ENCODE measurements around the gene SORBS1.

The SORBS1 gene

DNA sequence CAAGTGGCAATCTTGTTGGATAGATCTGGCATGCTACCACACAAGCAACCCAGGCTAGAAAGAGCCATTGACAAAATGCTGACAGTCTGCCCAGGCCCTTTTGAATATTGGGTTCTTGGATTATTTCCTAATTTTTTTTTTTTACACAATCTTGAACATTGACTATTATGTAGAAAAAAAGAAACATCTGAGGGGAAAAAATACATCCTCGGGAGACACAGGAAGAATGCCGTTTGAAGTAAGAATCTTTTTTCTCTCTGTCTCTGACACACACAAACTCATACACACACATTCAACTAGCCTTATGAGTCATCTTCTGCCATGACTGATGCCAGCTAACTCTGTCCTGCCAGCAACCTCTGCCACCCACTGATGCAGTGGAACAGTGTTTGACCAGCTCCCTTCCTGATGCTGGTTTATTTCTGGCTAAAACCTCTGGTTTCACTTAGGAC is 47.2 kb downstream of the SORBS1 start:
- DNase-seq (ENCODE audit: low read depth): no peak

DNA sequence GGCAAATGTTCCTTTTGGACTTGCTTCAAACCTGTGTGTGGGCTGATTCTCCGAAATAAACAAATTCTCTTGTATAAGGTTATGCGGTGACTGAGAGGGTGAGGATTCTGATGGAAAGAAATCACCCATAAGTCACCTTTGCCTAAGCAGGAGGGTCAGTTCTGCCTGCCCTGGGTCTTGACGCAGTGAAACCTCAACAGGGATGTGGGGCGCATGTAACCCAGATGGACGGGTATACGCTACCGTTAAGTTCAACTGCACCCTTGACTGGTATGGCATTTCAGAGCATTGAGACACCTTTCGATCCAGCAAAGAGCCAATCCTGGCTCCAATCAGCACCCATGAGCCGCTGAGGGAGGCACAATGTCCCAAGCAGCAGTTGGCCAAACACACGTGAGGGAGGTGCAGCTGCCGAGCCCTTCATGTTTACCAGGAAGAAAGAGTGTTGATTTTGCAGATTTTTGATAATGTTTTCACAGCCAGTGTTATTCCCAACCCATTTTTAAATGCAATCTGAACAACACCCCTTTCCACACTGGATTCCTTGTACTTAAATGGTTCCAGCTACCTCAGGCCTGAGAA is 48.1 kb downstream of the SORBS1 start:
- DNase-seq (ENCODE audit: low read depth): no peak

DNA sequence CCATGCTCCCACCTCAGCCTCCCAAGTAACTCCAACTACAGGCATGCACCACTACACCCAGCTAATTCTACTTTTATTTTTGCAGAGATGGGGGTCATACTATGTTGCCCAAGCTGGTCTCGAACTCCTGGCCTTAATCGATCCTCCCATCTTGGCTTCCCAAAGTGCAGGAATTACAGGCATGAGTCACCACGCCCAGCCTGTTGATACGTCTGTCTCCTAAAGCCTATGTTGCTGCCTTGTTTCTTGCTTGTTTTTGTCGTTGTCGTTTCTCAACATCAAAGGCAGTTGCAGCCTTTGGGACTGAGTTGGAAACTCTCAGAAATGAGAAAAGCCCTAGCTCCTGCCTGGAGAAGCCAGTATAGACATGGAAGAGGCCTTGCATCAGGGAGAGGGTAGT is 49.9 kb downstream of the SORBS1 start:
- DNase-seq (ENCODE audit: low read depth): no peak

DNA sequence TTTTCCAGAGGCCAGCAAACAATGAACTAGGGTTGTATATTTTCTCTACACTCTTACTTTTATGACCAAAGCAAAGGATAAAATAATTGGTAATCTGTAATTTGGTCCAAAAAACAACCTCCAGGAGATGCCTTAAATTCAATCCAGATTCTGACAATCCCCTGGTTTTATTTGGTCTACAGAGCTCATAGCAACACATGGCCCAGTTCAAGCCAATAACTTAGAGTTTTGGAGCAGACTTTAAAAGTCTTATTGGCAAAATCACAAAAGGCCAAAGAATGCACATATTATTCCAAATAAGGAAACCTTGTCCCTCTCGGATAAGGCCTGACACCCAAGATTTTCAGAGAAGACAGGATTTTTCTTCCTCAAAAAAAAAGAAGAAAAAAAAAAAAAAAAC is 51.9 kb downstream of the SORBS1 start:
- no peak for DNase-seq (ENCODE audit: low read depth)

DNA sequence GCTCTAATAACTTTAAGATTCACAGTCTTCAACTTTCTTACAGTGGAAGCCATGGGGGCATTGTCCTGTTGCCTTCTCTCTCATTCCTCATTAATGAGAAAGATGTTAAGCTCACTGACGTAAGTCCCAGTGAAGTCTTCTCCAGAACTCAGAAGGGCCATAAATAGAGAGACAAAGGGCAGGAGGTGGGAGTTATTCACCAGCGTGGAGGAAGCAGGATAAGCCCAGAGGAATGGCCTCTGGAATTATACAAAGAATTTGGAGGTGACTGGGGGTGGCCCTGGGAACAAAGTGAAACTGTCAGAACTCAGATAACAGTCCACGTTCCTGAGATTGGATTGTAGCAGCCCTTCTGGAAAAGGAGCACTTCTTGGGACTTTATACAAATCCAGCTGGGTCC is 52.4 kb downstream of the SORBS1 start:
- no peak for DNase-seq (ENCODE audit: low read depth)

DNA sequence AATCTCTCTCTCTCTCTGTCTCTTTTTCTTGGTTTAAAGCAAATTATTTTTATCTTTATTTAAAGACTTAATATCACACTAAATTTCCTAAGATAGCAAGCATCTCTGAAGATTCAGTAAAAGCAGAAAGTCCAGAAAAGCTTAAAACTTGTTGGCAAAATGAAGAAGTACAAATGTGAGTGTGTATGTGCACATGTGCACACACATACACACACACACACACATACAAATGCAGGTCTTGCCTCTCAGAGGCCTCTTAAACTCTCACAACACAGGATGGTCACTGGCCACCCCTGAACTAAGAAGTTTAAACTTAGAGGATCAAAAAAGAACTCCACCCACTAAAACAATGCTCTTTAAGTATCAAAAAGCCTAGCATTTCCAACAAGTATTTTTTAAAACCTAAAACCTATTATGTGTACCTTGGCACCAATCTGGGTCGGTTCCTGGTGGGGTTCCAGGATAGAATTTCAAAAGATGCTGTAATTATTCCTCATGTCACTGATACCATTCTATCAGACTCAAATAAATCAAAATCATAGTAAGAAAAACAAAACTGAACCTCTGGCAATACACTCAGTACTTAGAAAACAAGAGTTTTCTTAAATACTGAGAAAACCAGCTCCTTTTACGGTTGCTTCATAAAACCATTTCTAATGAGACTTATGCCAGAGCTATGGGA is 55.0 kb downstream of the SORBS1 start:
- DNase-seq (ENCODE audit: low read depth): no peak

DNA sequence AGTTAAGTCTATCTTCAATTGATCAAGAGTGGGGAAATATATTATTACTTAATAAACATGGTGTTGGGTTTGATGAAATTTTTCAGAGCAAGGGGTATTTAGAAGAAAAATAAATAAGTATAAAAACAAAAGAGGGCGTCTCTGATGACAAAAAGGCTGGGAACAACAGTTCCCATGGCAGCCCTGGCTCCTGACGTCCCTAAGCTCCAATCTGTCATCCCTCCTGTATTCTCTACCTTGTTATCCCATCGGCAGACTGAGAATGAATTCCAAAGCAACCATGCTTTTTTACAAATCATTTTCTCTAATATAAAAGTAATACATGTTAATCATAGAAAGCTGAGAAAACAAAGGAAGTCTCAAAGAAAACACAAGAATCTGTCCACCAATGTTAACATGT is 55.5 kb downstream of the SORBS1 start:
- DNase-seq (ENCODE audit: low read depth): no peak

DNA sequence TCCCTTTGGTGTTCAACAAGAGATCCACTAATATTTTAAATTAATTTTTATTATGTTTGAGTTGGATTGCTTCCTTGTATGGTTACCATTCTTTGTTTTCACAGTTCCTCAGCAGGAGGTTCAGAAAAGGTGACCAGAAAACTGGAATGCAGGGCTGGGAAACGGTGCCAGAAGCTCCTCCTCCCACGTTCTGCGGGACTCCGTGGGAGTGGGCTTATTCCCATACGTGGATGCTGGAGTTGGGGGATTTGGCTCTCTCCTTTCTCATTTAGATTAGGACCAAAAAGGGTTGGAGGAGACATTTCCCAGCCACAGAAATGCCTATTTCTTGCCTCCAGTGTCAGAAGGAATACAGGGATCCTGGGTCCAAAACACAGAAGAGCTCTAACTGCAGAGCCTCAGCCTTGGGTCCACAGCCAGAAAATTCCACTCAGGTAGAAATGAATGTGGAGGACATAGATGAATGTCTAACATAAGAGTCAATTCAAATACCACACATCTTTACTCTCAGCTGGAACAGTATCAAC is 56.0 kb downstream of the SORBS1 start:
- DNase-seq (ENCODE audit: low read depth): no peak

DNA sequence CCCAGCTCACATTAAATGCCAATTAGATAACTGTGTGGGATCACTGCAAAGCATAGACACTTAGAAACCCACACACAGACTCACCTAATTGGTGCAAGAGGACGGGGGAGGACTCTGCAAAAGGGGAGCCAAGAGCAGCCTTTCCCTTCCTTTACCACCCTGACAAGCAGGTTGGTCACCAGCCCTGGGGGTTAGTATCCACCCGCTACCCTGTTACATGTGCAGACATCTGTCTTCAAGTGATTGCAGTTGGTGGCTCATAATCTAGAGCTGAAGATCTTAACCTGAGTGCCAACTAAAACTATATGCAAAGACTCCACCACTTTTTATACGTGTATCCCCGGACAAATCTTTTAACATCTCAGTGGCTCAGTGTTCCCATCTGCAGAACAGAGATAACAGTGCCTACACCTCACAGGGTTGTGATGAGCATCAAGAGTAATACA is 56.9 kb downstream of the SORBS1 start:
- no peak for DNase-seq (ENCODE audit: low read depth)

DNA sequence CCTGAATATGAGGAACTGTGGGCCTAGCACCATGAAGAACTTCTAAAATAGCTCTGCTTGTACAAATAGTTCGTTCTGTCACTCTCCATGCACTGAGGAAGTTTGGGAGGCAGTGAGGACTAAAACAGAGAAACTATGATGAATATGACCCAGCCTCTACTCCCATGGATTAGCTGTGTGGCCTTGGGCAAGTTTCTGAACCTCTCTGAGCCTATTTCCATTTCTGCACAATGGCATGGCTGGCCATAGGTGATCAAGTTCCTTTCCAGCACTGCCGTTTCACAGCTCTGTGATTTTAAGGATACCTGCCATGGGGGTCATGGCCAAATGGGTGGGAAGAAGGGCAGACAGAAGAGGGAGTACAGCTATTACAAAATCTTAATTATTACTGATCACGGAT is 57.6 kb downstream of the SORBS1 start:
- DNase-seq (ENCODE audit: low read depth): no peak

DNA sequence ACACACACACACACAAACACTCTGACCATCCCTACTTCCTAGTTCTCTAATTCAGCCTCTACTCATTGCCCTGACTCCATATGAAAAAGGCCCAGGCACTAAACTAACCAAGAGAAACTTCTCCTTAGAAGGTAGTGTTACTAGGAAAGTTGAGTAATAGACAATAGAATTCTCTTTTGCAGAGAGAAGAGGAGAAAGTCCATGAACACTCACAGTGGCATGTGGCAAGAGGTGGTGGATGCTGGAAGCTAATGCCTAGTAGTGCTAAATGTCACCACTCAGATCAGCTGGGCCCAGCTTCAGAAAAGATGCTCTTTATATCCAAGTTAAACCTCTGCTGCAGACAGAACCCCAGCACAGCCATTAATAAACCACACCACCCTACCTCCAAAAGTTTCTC is 58.2 kb downstream of the SORBS1 start:
- DNase-seq (ENCODE audit: low read depth): no peak

DNA sequence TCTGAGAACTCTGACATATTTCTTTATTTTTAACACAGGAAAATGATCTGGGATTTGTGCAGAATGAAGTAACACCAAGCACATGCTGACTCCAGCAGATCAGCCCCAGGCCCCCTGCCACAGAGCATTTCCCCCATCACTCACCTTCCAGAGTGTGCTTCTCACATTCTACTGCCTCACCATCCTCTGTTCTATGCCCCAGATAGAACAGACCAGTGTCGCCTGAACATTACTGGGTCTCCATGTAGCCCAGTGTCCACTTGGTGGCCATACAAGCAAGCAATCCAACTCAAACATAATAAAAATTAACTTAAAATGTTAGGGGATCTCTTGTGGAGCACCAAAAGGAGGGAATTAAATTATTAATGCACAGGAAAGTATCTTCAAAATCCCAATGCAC is 58.8 kb downstream of the SORBS1 start:
- DNase-seq (ENCODE audit: low read depth): no peak

DNA sequence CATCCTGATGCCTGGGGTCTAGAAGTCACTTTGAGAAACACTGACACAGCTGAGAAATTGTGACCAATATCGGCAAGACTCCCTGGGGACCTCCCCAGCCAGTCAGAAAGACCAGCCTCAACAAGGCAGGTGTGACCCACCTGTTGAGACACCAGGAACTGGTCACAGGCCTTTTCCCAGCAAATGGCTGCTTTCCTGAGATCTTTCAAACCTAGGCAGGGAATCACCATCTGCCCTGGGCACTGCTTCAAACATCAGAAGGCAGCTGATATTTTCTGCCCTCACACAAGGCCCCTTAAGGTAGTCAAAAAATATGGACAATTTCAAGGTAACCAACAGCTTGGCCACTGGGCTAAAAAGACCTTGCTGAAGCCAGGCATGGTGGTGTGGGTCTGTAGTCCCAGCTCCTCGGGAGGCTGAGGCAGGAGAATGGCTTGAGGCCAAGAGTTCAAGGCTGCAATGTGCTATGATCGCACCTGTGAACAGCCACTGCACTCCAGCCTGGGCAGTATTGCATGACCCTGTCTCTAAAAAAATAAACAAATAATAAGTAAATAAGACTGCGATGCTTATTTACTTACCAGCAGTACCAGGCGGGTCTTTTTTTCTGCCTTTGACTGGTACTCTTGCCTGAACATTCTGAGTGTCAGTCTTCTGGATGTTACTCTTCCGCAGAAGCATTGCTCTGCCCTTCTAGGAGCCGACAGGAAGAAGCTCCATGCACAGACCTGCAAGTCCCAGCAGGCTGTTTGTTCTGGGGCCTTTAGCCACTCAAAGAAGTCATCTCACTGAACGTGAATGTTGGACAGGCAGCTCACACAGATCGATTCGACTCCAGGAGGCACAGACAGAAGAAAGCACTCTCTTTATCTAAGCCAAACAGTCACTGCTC is 59.7 kb downstream of the SORBS1 start:
- DNase-seq (ENCODE audit: low read depth): no peak

DNA sequence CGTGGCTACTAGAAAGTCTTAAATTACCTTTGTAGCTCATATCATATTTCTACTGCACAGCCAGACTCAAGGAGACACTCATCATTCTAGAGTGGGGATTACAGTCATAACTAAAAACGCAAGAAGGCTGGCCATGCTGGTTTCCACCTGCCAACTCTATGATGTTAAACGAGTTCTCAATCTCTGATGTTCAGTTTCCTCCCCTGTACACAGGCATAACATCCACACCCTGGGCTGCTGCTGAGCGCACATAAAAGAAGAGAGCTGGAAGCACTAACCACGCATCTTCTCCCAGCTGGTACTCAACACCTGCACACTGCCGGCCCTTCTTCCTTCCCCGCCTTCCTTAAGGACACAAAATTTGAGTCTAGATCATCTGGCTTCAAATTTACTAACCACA is 60.5 kb downstream of the SORBS1 start:
- DNase-seq (ENCODE audit: low read depth): no peak

DNA sequence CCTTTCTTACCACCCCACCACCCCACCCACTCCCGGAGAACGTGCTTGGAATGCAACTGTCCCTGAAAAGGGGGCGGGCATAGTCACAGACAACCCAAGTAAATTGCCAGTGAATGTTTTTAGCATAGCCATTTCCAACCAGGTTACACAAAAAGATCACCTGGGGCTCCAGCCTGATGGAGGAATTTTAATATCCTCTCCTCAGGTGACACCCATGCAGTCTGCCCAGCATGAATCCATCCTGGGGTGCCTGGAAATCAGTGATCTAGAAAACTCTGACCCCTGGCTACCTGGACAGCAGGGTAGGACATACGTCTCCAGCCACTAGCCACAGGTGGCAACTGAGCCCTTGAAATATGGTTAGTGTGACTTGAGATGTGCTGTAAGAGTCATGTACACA is 61.1 kb downstream of the SORBS1 start:
- no peak for DNase-seq (ENCODE audit: low read depth)

DNA sequence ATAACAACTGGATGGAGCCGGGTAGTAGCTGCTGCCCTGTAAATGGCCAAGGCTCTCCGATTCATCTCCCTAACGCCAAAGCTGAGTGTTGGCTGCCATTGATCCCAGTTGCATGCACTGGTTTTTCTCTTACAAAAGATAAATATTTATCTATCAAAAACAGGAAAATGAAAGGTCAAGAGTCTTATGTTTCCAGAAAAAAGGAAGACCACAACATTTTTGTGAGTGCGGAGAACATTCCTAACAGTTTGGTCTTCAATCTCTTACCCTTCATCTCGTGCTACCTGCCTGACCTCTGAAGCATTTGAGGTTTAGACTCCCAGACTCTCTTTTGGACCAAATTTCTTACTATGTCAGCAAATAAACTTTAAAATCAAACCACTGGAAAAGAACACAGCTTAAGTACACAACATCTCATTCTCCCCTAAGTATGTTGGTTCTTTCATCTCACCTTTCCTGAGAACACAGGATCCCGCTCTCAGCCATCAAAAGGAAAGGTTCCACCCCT is 61.6 kb downstream of the SORBS1 start:
- DNase-seq (ENCODE audit: low read depth): no peak

DNA sequence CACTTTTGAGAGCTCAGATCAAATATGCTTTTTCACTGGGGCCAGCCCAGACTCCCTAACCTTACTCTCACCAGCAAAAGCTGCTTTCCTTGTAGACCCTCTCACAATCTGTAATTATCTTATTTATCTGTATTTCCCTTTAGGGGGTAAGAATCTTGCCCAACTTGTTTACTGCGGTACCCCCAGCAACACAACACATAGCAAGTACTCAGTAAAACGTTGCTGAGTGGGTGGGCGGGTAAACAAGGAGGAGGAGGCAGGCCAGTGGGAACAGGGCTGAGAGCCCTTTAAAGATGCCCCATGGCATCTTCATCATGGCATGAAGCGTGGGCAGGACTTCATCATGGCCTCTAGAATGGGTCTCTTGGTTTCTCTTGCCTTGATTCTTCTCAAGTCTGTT is 64.2 kb downstream of the SORBS1 start:
- no peak for DNase-seq (ENCODE audit: low read depth)

DNA sequence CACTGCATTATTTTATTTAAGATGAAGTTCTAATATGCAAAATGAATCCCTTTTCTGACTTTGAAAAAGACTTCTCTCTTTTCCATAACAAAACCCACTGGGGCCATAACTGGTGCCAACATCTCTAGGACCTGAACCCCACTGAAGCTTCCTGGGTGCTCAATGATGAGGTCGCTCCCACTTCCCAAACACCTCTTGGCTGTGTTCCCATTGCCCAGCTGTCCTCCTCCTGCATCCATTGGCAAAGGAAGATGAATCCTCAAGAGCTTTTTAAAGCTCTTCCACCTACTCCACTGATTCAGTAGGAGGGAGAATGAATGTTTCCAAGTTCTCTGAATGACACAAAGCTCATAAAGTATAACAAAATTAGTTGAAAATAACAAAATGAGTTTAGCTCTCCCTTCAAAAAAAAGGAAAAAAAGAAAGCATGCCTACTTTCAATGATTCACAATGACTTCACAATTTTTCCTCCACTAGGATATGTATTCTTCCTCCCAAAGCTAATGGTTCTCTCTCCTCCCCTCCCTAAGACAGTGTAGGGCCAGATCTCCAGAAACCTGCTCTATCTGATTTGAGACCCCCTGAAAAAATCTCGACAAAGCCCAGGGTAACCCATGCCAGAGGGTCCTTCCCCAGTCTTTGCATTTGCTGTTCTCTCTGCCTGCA is 64.8 kb downstream of the SORBS1 start:
- no peak for DNase-seq (ENCODE audit: low read depth)

DNA sequence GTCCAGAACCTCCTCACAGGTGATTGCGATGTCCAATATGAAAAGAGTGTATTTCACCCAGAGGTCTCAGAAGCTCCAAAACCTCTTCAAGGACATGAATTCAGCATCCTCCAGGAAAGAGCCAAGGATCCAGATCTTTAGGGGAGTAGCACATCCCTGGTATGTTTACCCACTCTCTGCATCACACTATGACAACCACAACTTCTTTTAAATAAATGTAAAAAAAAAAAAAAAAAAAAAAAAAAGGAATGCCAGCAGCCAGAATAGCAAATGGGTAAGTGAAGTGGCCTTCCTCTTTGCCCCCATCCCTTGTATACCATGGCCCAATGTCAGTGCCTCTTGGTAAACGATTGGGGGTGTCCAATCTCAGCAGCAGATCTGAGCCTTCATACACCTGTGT is 67.3 kb downstream of the SORBS1 start:
- no peak for DNase-seq (ENCODE audit: low read depth)

DNA sequence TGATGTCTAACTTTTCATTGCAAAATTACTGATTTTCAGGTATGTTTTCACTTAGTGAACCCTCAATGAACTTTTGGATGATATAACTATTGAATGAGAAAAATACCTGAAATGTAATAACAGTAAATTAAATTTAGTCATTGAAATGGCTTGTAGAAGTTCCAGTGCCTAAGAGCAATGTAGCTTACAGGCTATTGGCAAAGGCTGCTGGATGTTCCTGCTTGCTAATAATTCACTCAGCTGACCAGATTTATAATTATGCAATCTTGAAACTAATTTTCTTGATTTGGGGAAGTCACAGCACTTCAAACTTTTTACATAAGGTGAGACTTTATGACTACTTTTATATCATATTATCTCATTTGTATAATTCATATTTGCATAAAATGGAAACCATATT is 73.2 kb downstream of the SORBS1 start:
- no peak for DNase-seq (ENCODE audit: low read depth)

DNA sequence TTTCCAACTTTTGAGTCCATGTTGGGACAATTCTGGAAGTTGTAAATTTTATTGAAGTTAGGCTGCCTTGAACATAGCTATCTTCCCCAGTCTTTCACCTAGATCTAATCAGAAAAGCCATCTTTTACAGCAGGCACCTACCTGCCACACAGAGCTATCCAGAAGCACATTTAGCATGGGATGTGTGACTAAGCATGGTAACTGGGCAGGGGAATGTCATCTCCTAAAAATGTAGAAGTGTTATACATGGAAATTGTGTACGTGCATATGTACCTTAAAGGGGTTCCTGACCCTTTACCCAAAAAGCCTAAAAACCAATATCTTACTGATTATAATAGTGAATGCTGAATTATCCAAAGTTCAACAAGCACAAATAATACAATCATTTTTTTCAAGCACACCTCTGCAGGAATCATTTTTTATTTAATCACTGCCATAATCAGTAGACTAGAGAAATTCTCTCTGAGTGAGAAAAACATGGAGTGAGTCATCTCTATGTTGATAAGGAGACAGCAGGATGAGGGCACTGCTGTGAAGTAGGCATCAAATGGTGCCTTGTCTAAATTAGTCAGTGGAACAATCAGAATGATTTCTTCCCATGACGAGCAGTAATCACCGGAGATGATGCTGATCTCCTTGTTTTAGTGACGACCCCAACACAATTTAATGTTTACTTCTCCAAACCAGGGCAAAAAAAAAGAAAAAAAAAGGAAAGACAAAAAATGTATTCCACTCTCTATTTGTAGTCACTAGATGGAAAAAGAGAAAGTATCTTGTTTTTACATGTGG is 75.9 kb downstream of the SORBS1 start:
- no peak for DNase-seq (ENCODE audit: low read depth)
